ENCODE data around the gene PTPN7. TPM values are rescaled to one million over a fixed set of nuclear protein-coding genes. Genes with fewer than 3 reads are reported as not detected.
"Not testable (repeated sequence)": the region's sequence is repeated elsewhere in the genome, so short reads cannot be mapped to it uniquely, and the experiment has no call there.

Gene PTPN7
- total RNA-seq, 1 donor from 2014 or later = 1.3 TPM

GRCh38 chr1:202168861-202169260 lies 8.5 kb upstream of the PTPN7 start:
- DNase-seq (ENCODE audit: low spot score) = no peak
- no peaks in the 10 kb centered on the region for H3K9me3 Mint-ChIP-seq (ENCODE audit: unreplicated experiment)
- no peak overlapping the region for H3K4me3 Mint-ChIP-seq (ENCODE audit: unreplicated experiment)
- peaks cover 6% of the 10 kb centered on the region for H3K27me3 Mint-ChIP-seq (ENCODE audit: unreplicated experiment)
- no peak for TF ChIP-seq CTCF (IDR thresholded peaks at IDR 0.05; ENCODE audit: unreplicated experiment)
- peaks cover 3% of the 10 kb centered on the region for H3K4me1 Mint-ChIP-seq (ENCODE audit: unreplicated experiment)
- H3K36me3 Mint-ChIP-seq (ENCODE audit: low read depth, unreplicated experiment) = no peaks in the 10 kb centered on the region
- H3K27ac Mint-ChIP-seq (ENCODE audit: unreplicated experiment) = no peak overlapping the region

GRCh38 chr1:202167708-202168415 lies 7.5 kb upstream of the PTPN7 start:
- DNase-seq (ENCODE audit: low spot score) = no peak
- Mint-ChIP-seq H3K27me3 (ENCODE audit: unreplicated experiment) (peaks cover 6% of the 10 kb centered on the region), H3K36me3 (ENCODE audit: low read depth, unreplicated experiment) (no peaks in the 10 kb centered on the region), H3K9me3 (ENCODE audit: unreplicated experiment) (no peaks in the 10 kb centered on the region), H3K27ac (ENCODE audit: unreplicated experiment) (no peak overlapping the region), H3K4me1 (ENCODE audit: unreplicated experiment) (peaks cover 4% of the 10 kb centered on the region), H3K4me3 (ENCODE audit: unreplicated experiment) (no peak overlapping the region)
- TF ChIP-seq CTCF (IDR thresholded peaks at IDR 0.05; ENCODE audit: unreplicated experiment) = no peak

- not testable (repeated sequence) for H3K27me3 Mint-ChIP-seq (ENCODE audit: unreplicated experiment); H3K4me1 Mint-ChIP-seq (ENCODE audit: unreplicated experiment); H3K36me3 Mint-ChIP-seq (ENCODE audit: low read depth, unreplicated experiment); H3K4me3 Mint-ChIP-seq (ENCODE audit: unreplicated experiment); DNase-seq (ENCODE audit: low spot score); H3K9me3 Mint-ChIP-seq (ENCODE audit: unreplicated experiment)
- peak overlapping the region; percentile 7 for H3K27ac Mint-ChIP-seq (ENCODE audit: unreplicated experiment)
Measured at GRCh38 chr1:202167054-202167453, 6.7 kb upstream of the PTPN7 start.

- TF ChIP-seq CTCF (IDR thresholded peaks at IDR 0.05; ENCODE audit: unreplicated experiment) = no peak
- no peaks in the 10 kb centered on the region for H3K36me3 Mint-ChIP-seq (ENCODE audit: low read depth, unreplicated experiment)
- H3K27me3 Mint-ChIP-seq (ENCODE audit: unreplicated experiment) = peaks cover 6% of the 10 kb centered on the region
- no peak overlapping the region for H3K4me3 Mint-ChIP-seq (ENCODE audit: unreplicated experiment)
- no peaks in the 10 kb centered on the region for H3K9me3 Mint-ChIP-seq (ENCODE audit: unreplicated experiment)
- no peak for DNase-seq (ENCODE audit: low spot score)
- H3K27ac Mint-ChIP-seq (ENCODE audit: unreplicated experiment) = no peak overlapping the region
- H3K4me1 Mint-ChIP-seq (ENCODE audit: unreplicated experiment) = peaks cover 8% of the 10 kb centered on the region
Measured at GRCh38 chr1:202165942-202166843, 5.8 kb upstream of the PTPN7 start.

GRCh38 chr1:202165267-202165941 lies 5.0 kb upstream of the PTPN7 start:
- DNase-seq (ENCODE audit: low spot score) = no peak
- Mint-ChIP-seq H3K9me3 (ENCODE audit: unreplicated experiment) (no peaks in the 10 kb centered on the region), H3K4me3 (ENCODE audit: unreplicated experiment) (no peak overlapping the region), H3K27ac (ENCODE audit: unreplicated experiment) (no peak overlapping the region), H3K27me3 (ENCODE audit: unreplicated experiment) (peaks cover 7% of the 10 kb centered on the region), H3K36me3 (ENCODE audit: low read depth, unreplicated experiment) (no peaks in the 10 kb centered on the region), H3K4me1 (ENCODE audit: unreplicated experiment) (peaks cover 13% of the 10 kb centered on the region)
- TF ChIP-seq CTCF (IDR thresholded peaks at IDR 0.05; ENCODE audit: unreplicated experiment) = no peak
